Vagina (tissue), 2 donors: ENCODE results near the gene SPTBN1.

Source experiments
- CTCF ChIP-seq, 3 experiments: fragments of 450-650 bp in 2 of 3; fragments of 200-600 bp in 1 of 3; sonication (generic) in 1 of 3; IDR thresholded peaks; one replicate each; pipeline ENCODE4 v1.5.1; 2017 to 2019; ENCODE audit warnings: antibody characterized with exemption in 3 of 3, mild to moderate bottlenecking in 2 of 3, moderate library complexity in 2 of 3
- POLR2A ChIP-seq, 2 donors: fragments of 450-650 bp; IDR thresholded peaks; one replicate each; pipeline ENCODE4 v1.6.1; 2017; ENCODE audit warnings: antibody characterized with exemption in 2 of 2, mild to moderate bottlenecking in 2 of 2, moderate library complexity in 2 of 2

- TF ChIP-seq CTCF (IDR thresholded peaks at IDR 0.05) (no peak), POLR2A (IDR thresholded peaks at IDR 0.05) (no peak)
These were observed 19.2 kb downstream of the SPTBN1 start for GRCh38 chr2:54475285-54475684.
